Breast epithelium (tissue), 3 donors: ENCODE data around the gene SLC6A8.

Experiments
- POLR2A ChIP-seq: fragments of 450-650 bp; IDR thresholded peaks from one replicate; pipeline ENCODE4 v1.6.1; 2016; ENCODE audit warnings: antibody characterized with exemption, mild to moderate bottlenecking, moderate library complexity
- TF ChIP-seq, protein P1 (sequence below), 3 donors: fragments of 450-650 bp; IDR thresholded peaks; one replicate each; pipeline ENCODE4 v1.5.1; 2016 to 2017; ENCODE audit warnings: antibody characterized with exemption in 3 of 3, mild to moderate bottlenecking in 3 of 3, moderate library complexity in 3 of 3

DNA sequence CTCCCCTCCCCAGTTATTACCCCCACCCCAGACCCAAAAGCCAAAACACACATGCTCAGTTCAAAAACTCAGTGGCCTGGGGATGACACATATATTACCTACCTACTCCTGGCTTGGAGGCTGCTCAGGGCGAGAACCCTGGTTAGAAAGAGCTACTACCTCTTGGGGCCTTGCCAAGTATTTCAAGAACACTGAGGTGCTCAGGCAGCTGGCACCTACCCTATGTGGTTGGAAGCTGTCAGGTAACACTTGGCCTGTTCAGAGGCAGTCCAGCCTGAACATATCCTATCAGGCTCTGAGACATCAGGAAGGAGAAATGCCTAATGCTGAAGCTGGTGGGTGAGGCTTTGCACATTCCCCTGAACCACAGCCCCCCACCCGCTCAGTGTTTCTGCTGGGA is 31.5 kb downstream of the SLC6A8 start:
- TF ChIP-seq, protein P1, sequence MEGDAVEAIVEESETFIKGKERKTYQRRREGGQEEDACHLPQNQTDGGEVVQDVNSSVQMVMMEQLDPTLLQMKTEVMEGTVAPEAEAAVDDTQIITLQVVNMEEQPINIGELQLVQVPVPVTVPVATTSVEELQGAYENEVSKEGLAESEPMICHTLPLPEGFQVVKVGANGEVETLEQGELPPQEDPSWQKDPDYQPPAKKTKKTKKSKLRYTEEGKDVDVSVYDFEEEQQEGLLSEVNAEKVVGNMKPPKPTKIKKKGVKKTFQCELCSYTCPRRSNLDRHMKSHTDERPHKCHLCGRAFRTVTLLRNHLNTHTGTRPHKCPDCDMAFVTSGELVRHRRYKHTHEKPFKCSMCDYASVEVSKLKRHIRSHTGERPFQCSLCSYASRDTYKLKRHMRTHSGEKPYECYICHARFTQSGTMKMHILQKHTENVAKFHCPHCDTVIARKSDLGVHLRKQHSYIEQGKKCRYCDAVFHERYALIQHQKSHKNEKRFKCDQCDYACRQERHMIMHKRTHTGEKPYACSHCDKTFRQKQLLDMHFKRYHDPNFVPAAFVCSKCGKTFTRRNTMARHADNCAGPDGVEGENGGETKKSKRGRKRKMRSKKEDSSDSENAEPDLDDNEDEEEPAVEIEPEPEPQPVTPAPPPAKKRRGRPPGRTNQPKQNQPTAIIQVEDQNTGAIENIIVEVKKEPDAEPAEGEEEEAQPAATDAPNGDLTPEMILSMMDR (IDR thresholded peaks at IDR 0.05), result no peak
- no peak for TF ChIP-seq POLR2A
